GM19397 (cell line): Measurements from ENCODE around the gene CTDNEP1.

Experiments
- ATAC-seq: cut with Tn5 transposase; IDR thresholded peaks from one replicate; pipeline ENCODE4 v1.9.1; 2021; ENCODE audit warnings: mild to moderate bottlenecking, moderate library complexity; ENCODE audit not compliant: unreplicated experiment

Gene CTDNEP1

DNA sequence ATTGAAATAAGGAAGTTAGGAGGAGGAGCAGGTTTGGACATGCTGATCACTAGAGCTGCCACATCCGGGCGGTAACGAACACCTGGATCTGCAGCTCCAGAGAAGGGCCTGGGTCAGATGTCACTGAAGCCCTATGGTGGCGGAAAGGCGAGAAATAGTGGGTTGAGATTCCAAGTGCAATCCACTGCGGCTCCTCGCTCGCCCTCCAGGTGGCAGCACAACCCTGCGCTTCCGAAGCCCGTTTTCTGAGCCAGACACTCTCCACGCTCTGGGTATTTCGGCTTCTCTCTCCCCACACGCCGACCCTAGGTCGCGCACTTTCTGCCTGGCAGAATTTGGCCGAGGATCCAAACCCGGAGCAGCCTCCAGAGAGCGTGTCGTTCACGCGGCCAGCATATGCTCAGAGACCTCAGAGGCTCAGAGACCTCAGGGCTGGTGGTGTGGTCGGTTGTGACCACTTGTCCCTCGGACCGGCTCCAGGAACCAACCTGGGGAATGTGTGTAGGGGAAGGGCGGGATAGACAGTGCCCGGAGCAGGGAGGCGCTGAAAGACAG lies 29.1 kb upstream of the CTDNEP1 start:
- ATAC-seq = no peak

DNA sequence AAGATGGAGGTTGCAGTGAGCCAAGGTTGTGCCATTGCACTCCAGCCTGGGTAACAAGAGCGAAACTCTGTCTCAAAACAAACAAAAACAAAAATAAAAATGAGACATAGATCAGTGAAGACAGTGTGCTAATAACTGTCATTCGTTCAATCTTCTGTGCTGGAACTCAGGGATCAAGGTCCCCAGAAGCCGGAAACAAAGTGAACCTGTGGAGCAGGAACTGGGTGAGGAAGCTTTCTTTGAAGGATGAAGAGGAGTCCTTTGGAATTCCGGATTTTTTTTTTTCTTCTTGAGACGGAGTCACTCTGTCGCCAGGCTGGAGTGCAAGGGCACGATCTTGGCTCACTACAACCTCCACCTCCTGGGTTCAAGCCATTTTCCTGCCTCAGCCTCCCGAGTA lies 27.9 kb upstream of the CTDNEP1 start:
- no peak for ATAC-seq

DNA sequence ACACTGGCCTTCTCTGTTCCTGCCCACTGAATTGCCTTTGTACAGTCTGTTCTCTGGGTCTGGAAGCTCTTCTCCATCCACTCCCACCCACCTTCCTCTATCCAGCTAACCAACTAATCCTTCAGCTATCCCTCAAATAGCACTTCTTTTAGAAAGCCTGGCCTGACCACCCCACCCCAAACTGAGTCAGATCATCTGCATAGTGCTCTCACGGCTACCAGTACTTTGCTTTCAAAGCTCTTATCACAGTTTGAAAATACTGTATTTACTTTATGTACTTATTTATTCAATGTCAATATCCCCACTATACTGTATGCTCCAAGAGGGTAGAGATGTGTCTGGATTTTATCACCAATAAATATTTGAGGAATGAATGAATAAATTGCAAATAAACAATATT lies 15.2 kb upstream of the CTDNEP1 start:
- no peak for ATAC-seq

GRCh38 chr17:7263801-7264078 lies 12.2 kb upstream of the CTDNEP1 start:
- ATAC-seq = no peak

- no peak for ATAC-seq
Measured at GRCh38 chr17:7262935-7263800, 11.6 kb upstream of the CTDNEP1 start.

- no peak for ATAC-seq
Measured at GRCh38 chr17:7262192-7262934, 10.8 kb upstream of the CTDNEP1 start, which contains the start of gene CLDN7. Gene CLDN7 (minus strand): TSS chr17:7262478. CDS start chr17:7262043, 435 bp downstream.

DNA sequence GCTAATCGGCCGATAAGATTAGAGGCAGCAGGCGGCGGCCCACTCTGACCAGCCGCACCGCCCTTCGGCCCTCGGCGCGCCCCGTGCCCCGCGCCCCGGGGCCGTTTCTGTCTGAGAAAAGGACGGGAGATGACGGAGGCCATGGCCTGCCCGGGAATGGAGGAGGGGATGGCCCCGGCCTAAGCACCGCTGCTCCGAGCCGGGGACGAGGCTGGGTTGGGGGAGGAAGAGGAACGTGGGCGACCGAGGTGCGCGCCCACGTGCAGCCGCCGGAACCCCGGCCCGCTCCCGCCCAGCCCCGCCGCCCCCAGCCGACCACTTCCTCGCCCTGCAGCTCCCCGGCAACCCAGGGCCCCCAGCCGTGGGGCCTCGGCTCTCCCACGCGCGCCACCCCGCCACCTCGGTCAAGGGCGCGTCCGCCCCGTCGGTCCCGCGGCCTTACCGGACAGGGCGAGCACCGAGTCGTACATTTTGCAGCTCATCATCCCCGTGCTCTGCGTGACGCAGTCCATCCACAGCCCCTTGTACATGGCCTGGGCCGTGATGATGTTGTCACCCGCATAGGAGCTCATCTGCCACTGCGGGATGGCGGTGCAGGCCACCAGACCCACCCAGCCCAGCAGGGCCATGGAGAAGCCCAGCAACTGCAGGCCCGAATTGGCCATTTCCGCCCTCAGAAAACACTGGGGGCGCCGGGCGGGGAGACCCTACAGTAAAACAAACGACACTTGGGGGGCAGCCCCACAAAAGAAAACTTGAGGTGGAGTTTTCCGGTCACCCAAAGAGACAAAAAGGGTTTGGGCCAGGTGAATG lies 10.1 kb upstream of the CTDNEP1 start:
- no peak for ATAC-seq

GRCh38 chr17:7260651-7261378 lies 9.3 kb upstream of the CTDNEP1 start:
- ATAC-seq = no peak

DNA sequence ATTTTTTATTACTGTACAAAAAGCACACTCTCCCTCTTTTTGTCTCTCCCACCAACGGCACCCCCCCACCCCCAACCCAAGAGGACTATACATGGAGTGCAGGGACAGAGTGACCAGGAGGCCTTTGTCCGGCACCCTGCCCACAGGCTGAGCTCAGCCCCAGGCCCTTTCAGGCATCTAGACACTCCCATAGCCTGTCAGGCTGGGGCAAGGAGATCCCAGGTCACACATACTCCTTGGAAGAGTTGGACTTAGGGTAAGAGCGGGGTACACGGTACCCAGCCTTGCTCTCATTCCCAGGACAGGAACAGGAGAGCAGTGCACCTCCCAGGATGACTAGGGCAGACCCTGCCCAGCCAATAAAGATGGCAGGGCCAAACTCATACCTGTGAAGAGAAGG lies 8.6 kb upstream of the CTDNEP1 start:
- no peak for ATAC-seq

GRCh38 chr17:7259555-7259889 lies 8.0 kb upstream of the CTDNEP1 start:
- no peak for ATAC-seq

GRCh38 chr17:7258731-7259554 lies 7.4 kb upstream of the CTDNEP1 start:
- ATAC-seq = no peak

DNA sequence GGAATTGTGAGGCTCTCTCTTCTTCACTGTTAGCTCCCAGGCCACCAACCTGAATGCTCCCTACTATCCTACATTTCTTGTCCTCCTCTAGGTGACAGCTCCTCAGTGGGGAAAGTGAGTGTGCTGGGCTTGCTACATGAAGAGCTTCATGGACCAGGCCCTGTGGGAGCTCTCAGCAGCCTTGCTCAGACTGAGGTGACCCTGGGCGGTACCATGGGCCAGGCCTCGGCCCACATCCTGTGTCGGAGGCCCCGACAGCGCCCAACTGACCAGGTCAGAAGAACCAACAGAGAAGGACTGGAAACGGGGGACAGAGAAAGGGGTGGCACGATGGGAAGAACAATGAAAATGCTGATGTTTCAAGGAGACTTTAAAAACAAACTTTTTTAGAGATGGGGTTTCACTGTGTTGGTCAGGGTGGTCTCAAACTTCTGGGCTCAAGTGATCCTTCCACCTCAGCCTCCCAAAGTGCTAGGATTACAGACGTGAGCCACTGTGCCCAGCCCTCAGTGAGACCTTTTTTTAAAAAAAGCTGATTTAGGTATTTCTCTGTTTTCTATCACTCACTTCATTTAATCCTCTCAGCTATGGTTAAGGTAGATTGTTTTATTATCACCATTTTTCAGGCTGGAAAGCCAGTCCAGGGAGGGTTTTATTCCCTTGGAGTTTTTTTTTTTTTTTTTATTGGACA lies 5.4 kb upstream of the CTDNEP1 start:
- ATAC-seq = no peak

- no peak for ATAC-seq
Measured at GRCh38 chr17:7254511-7254910, 3.0 kb upstream of the CTDNEP1 start.

DNA sequence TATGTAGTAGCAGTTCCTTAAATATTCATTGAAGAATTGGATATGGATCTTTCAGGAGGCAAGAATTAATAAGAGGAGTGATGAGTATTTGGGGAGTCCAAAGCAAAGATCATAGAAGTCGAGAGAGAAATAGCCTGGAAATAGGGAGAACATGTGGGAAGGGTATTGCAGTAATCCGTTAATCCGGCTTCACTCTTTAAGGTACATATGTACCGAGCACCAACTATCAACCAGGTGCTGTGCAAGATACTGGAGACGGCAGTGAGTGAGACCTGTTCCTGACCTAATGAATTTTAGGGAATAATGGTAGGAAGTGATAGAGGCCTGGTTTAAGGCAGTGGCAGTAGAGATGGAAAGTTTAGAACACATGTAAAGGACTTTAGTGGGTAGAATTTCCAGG lies 1.5 kb upstream of the CTDNEP1 start:
- no peak for ATAC-seq

- ATAC-seq = peak; percentile 45
Measured at GRCh38 chr17:7252176-7253043, 876 bp upstream of the CTDNEP1 start, which contains the start of gene ELP5. Gene ELP5 (plus strand): TSS chr17:7252215. CDS start chr17:7252551, 336 bp downstream.

GRCh38 chr17:7250695-7251627 lies 573 bp downstream of the CTDNEP1 start:
- ATAC-seq = no peak

DNA sequence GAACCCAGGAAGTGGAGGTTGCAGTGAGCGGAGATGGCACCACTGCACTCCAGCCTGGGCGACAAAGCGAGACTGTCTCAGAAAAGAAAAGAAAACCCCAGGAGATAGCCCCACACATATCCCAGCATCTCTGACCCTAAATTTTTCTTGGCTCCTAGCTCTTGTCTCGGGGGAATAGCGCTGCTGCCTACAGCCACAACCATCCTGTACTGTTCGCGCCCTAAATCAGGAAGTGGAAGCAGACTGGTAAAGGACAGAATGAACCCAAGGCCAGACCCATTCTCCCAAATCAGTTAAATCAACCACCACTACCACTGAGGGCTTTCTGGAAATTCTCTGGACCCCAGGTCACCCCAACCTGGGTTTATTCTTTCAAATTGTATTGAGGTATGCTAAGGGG lies 1.7 kb downstream of the CTDNEP1 start:
- ATAC-seq = no peak
